NCI-H510A (cell line): ENCODE data around the gene DPH1.

ENCODE experiments used
- DNase-seq: peaks from one replicate; lab custom pipeline; 2025; lab: John Stamatoyannopoulos, UW

DPH1 gene

GRCh38 chr17:2050300-2051060, 20.5 kb downstream of the DPH1 start:
- DNase-seq: peak; percentile 38

GRCh38 chr17:2051061-2051932, 21.3 kb downstream of the DPH1 start:
- DNase-seq: no peak

- DNase-seq: no peak
Observed at GRCh38 chr17:2051933-2052559, 22.1 kb downstream of the DPH1 start.

- DNase-seq: peak; percentile 25
Observed at GRCh38 chr17:2053380-2054261, 23.7 kb downstream of the DPH1 start.

- no peak for DNase-seq
Observed at GRCh38 chr17:2054262-2054511, 24.2 kb downstream of the DPH1 start.

GRCh38 chr17:2054512-2055291, 24.7 kb downstream of the DPH1 start, which contains the start of gene HIC1:
TSS of gene HIC1 (plus strand) at chr17:2055103. CDS start at chr17:2056691, 1,588 bp downstream.
- DNase-seq: no peak

GRCh38 chr17:2055292-2056205, 25.6 kb downstream of the DPH1 start:
- no peak for DNase-seq

GRCh38 chr17:2056206-2057174, 26.5 kb downstream of the DPH1 start:
- DNase-seq: no peak

GRCh38 chr17:2057175-2057759, 27.3 kb downstream of the DPH1 start:
- no peak for DNase-seq

- no peak for DNase-seq
Observed at GRCh38 chr17:2057760-2058585, 28.0 kb downstream of the DPH1 start.

GRCh38 chr17:2058586-2059546, 28.9 kb downstream of the DPH1 start:
- no peak for DNase-seq

GRCh38 chr17:2059547-2060384, 29.8 kb downstream of the DPH1 start:
- no peak for DNase-seq

- DNase-seq: no peak
Observed at GRCh38 chr17:2060385-2060658, 30.4 kb downstream of the DPH1 start.

GRCh38 chr17:2060681-2061440, 30.9 kb downstream of the DPH1 start:
- no peak for DNase-seq

GRCh38 chr17:2061441-2061958, 31.5 kb downstream of the DPH1 start:
- no peak for DNase-seq
